ENCODE data around the gene COL16A1. TPM values are rescaled to one million over a fixed set of nuclear protein-coding genes. Genes with fewer than 3 reads are reported as not detected.

COL16A1 gene
- total RNA-seq, 1 experiment from 2014 or later, result 0.50 TPM

DNA sequence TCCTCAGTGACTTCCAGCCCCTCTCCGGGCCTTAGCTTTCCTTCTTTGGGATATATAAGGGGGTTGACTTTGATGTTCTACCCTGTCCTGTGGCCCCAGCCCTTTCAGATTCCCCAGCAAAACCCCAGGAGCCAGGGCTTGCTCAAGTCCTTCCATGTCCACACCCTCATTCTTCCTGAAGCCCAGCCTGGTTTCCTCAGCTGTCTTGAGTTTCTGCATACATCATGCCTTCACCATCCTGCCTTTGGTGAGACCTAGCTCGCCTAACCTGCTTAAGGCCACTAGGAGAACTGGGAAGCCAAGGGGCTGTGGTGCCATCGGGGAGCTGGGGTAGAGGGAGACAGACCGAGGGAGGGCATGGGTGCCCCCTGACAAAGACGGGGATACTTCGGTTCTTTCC lies 42.0 kb downstream of the COL16A1 start:
- Histone ChIP-seq H3K4me3 (ENCODE audit: low read depth, low read length) (no peak overlapping the region), H3K9me3 (no peaks in the 10 kb centered on the region), H3K36me3 (ENCODE audit: control insufficient read depth, insufficient read depth, low read length) (no peaks in the 10 kb centered on the region), H3K4me1 (no peaks in the 10 kb centered on the region), H3K27me3 (replicated peaks; ENCODE audit: control insufficient read depth, insufficient read depth, low read length) (no peaks in the 10 kb centered on the region)
- H3K27me3 Mint-ChIP-seq (ENCODE audit: insufficient read depth, unreplicated experiment), result no peaks in the 10 kb centered on the region
- no TSS peak for BruUV-seq (replicated peaks)
- POLR2A ChIA-PET, result no interaction called here
- intact Hi-C loops (cut with micrococcal nuclease; ENCODE audit: unreplicated experiment), result loop anchor here (5.0 kb wide), 2 partner anchors 40 to 300 kb away; partner anchors contain the start of gene COL16A1
- no peaks in the 10 kb centered on the region for H3K4me1 Mint-ChIP-seq (ENCODE audit: low read depth, unreplicated experiment)
- H3K9me3 Mint-ChIP-seq (ENCODE audit: unreplicated experiment), result no peaks in the 10 kb centered on the region
- CTCF ChIA-PET, result interaction anchor here (1.0 to 1.2 kb wide), 2 partner anchors 84 to 127 kb away, joined by 5 to 7 read pairs; no protein-coding TSS in a partner anchor
- TF ChIP-seq, protein P1, sequence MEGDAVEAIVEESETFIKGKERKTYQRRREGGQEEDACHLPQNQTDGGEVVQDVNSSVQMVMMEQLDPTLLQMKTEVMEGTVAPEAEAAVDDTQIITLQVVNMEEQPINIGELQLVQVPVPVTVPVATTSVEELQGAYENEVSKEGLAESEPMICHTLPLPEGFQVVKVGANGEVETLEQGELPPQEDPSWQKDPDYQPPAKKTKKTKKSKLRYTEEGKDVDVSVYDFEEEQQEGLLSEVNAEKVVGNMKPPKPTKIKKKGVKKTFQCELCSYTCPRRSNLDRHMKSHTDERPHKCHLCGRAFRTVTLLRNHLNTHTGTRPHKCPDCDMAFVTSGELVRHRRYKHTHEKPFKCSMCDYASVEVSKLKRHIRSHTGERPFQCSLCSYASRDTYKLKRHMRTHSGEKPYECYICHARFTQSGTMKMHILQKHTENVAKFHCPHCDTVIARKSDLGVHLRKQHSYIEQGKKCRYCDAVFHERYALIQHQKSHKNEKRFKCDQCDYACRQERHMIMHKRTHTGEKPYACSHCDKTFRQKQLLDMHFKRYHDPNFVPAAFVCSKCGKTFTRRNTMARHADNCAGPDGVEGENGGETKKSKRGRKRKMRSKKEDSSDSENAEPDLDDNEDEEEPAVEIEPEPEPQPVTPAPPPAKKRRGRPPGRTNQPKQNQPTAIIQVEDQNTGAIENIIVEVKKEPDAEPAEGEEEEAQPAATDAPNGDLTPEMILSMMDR (IDR thresholded peaks at IDR 0.05; ENCODE audit: insufficient read depth in 1 of 2, low read depth in 1 of 2, low read length in 1 of 2, severe bottlenecking in 1 of 2, unreplicated experiment in 1 of 2), result no peak
- no peaks in the 10 kb centered on the region for H3K36me3 Mint-ChIP-seq (ENCODE audit: insufficient read depth, unreplicated experiment)
- no peak overlapping the region for H3K4me3 Mint-ChIP-seq (ENCODE audit: unreplicated experiment)
- H3K27ac Mint-ChIP-seq (ENCODE audit: unreplicated experiment), result no peak overlapping the region
- DNase-seq, result no peak

GRCh38 chr1:31660871-31661455 lies 42.9 kb downstream of the COL16A1 start:
- H3K27me3 Mint-ChIP-seq (ENCODE audit: insufficient read depth, unreplicated experiment), result no peaks in the 10 kb centered on the region
- BruUV-seq (replicated peaks), result no TSS peak
- no peaks in the 10 kb centered on the region for H3K36me3 Mint-ChIP-seq (ENCODE audit: insufficient read depth, unreplicated experiment)
- intact Hi-C loops (cut with micrococcal nuclease; ENCODE audit: unreplicated experiment), result loop anchor here (5.0 kb wide), 2 partner anchors 41 to 301 kb away; partner anchors contain the start of gene COL16A1
- H3K4me3 Mint-ChIP-seq (ENCODE audit: unreplicated experiment), result no peak overlapping the region
- no peaks in the 10 kb centered on the region for H3K4me1 Mint-ChIP-seq (ENCODE audit: low read depth, unreplicated experiment)
- no peaks in the 10 kb centered on the region for H3K4me1 ChIP-seq
- CTCF ChIA-PET, result interaction anchor here (0.5 to 1.2 kb wide), 3 partner anchors 11 to 128 kb away, joined by 3 to 7 read pairs (median 5); no protein-coding TSS in a partner anchor
- H3K9me3 Mint-ChIP-seq (ENCODE audit: unreplicated experiment), result no peaks in the 10 kb centered on the region
- no peaks in the 10 kb centered on the region for H3K9me3 ChIP-seq
- DNase-seq, result no peak
- POLR2A ChIA-PET, result no interaction called here
- H3K36me3 ChIP-seq (ENCODE audit: control insufficient read depth, insufficient read depth, low read length), result no peaks in the 10 kb centered on the region
- no peak overlapping the region for H3K27ac Mint-ChIP-seq (ENCODE audit: unreplicated experiment)
- TF ChIP-seq, protein P1 (IDR thresholded peaks at IDR 0.05; ENCODE audit: insufficient read depth in 1 of 2, low read depth in 1 of 2, low read length in 1 of 2, severe bottlenecking in 1 of 2, unreplicated experiment in 1 of 2), result no peak
- no peaks in the 10 kb centered on the region for H3K27me3 ChIP-seq (replicated peaks; ENCODE audit: control insufficient read depth, insufficient read depth, low read length)
- H3K4me3 ChIP-seq (ENCODE audit: low read depth, low read length), result no peak overlapping the region

- no peaks in the 10 kb centered on the region for H3K4me1 Mint-ChIP-seq (ENCODE audit: low read depth, unreplicated experiment)
- H3K27ac Mint-ChIP-seq (ENCODE audit: unreplicated experiment), result no peak overlapping the region
- H3K27me3 ChIP-seq (replicated peaks; ENCODE audit: control insufficient read depth, insufficient read depth, low read length), result no peaks in the 10 kb centered on the region
- H3K4me3 Mint-ChIP-seq (ENCODE audit: unreplicated experiment), result no peak overlapping the region
- DNase-seq, result no peak
- ChIA-PET CTCF (no interaction called here), POLR2A (no interaction called here)
- no peaks in the 10 kb centered on the region for H3K36me3 Mint-ChIP-seq (ENCODE audit: insufficient read depth, unreplicated experiment)
- no peaks in the 10 kb centered on the region for H3K36me3 ChIP-seq (ENCODE audit: control insufficient read depth, insufficient read depth, low read length)
- intact Hi-C loops (cut with micrococcal nuclease; ENCODE audit: unreplicated experiment), result loop anchor here (5.0 kb wide), 2 partner anchors 42 to 302 kb away; partner anchors contain the start of gene COL16A1
- H3K27me3 Mint-ChIP-seq (ENCODE audit: insufficient read depth, unreplicated experiment), result no peaks in the 10 kb centered on the region
- BruUV-seq (replicated peaks), result no TSS peak
- TF ChIP-seq, protein P1 (IDR thresholded peaks at IDR 0.05; ENCODE audit: insufficient read depth in 1 of 2, low read depth in 1 of 2, low read length in 1 of 2, severe bottlenecking in 1 of 2, unreplicated experiment in 1 of 2), result no peak
- H3K9me3 ChIP-seq, result no peaks in the 10 kb centered on the region
- H3K9me3 Mint-ChIP-seq (ENCODE audit: unreplicated experiment), result no peaks in the 10 kb centered on the region
- H3K4me3 ChIP-seq (ENCODE audit: low read depth, low read length), result no peak overlapping the region
- H3K4me1 ChIP-seq, result no peaks in the 10 kb centered on the region
These were observed 43.9 kb downstream of the COL16A1 start for GRCh38 chr1:31659889-31660288.

Measured in Caco-2 (cell line).